Activated CD4-positive, alpha-beta T cell treated with anti-CD3 and anti-CD28 coated beads for 36 hours (primary cell): Measurements from ENCODE around the gene NXNL2. TPM values are rescaled to one million over a fixed set of nuclear protein-coding genes. Genes with fewer than 3 reads are reported as not detected.

Experiments used
- total RNA-seq, 2 experiments: library from RNA; stranded (reverse); gene quantifications; one replicate each; pipeline ENCODE4 v1.2.3, GENCODE V29; 2021

Gene NXNL2
- total RNA-seq, 2 experiments from 2014 or later, result not detected

Other genes with a start within 250 kb of the NXNL2 start
- 10 to 100 TPM; 17.9 to 22.1 TPM for gene SPIN1, start 146.7 kb upstream of the NXNL2 start, total RNA-seq